Bone marrow (tissue), 2 donors: ENCODE measurements around the gene SNX6.
"Not testable (repeated sequence)": the region's sequence is repeated elsewhere in the genome, so short reads cannot be mapped to it uniquely, and the experiment has no call there.

Source experiments
- DNase-seq, 2 donors: peaks; one replicate each; lab custom pipeline; 2025; lab: John Stamatoyannopoulos, UW

The SNX6 gene

DNA sequence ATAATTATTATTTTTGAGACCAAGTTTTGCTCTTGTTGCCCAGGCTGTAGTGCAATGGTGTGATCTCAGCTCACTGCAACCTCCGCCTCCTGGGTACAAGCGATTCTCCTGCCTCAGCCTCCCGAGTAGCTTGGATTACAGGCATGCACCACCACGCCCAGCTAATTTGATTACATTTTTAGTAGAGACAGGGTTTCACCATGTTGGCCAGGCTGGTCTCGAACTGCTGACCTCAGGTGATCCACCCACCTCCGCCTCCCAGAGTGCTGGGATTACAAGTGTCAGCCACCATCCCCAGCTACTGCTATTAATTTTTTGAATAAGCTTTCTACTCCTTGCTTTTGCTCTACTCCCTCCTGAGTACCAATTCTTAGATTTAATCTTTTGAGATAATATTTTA, 108.9 kb downstream of the SNX6 start:
- not testable (repeated sequence) for DNase-seq

DNA sequence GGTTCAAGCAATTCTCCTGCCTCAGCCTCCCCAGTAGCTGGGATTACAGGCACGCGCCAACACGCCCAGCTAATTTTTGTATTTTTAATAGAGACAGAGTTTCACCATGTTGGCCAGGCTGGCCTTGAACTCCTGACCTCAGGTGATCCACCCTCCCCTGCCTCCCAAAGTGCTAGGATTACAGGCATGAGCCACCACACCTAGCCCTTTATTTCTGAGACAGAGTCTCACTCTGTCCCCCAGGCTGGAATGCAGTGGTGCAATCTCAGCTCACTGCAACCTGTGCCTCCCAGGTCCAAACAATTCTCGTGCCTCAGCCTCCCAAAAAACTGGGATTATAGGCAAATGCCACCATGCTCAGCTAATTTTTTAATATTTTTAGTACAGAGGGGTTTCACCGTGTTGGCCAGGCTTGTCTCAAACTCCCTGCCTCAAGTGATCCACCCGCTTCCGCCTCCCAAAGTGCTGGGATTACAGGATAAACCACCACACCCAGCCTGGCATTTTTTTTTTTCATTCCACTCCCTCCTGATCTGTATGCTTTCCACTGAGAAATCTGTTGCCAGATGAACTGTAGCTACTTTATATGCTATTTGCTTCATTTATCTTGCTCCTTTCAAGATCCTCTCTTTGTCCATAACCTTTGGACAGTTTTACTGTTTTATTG, 109.5 kb downstream of the SNX6 start:
- not testable (repeated sequence) for DNase-seq
